HG03571 (cell line): ENCODE measurements around the gene NADSYN1.

Experiments
- ATAC-seq: cut with Tn5 transposase; IDR thresholded peaks from one replicate; pipeline ENCODE4 v1.9.1; 2021; ENCODE audit not compliant: unreplicated experiment

The NADSYN1 gene

GRCh38 chr11:71450939-71451338 is 2.1 kb upstream of the NADSYN1 start:
- no peak for ATAC-seq

- no peak for ATAC-seq
Observed at GRCh38 chr11:71451596-71452198, 1.3 kb upstream of the NADSYN1 start.

GRCh38 chr11:71452199-71453036 is 585 bp upstream of the NADSYN1 start:
- ATAC-seq, result no peak

GRCh38 chr11:71453918-71454304 is 908 bp downstream of the NADSYN1 start:
- no peak for ATAC-seq

- no peak for ATAC-seq
Observed at GRCh38 chr11:71454470-71455113, 1.6 kb downstream of the NADSYN1 start.

- ATAC-seq, result no peak
Observed at GRCh38 chr11:71456294-71456693, 3.3 kb downstream of the NADSYN1 start.

- ATAC-seq, result no peak
Observed at GRCh38 chr11:71456831-71457230, 3.8 kb downstream of the NADSYN1 start.

GRCh38 chr11:71458146-71459070 is 5.4 kb downstream of the NADSYN1 start:
- no peak for ATAC-seq

- no peak for ATAC-seq
Observed at GRCh38 chr11:71459076-71459766, 6.2 kb downstream of the NADSYN1 start.

- no peak for ATAC-seq
Observed at GRCh38 chr11:71459767-71460320, 6.8 kb downstream of the NADSYN1 start.

GRCh38 chr11:71461696-71462095 is 8.7 kb downstream of the NADSYN1 start:
- ATAC-seq, result no peak

GRCh38 chr11:71462726-71463125 is 9.7 kb downstream of the NADSYN1 start:
- ATAC-seq, result no peak

- ATAC-seq, result no peak
Observed at GRCh38 chr11:71463331-71464211, 10.6 kb downstream of the NADSYN1 start.

- no peak for ATAC-seq
Observed at GRCh38 chr11:71465054-71465453, 12.1 kb downstream of the NADSYN1 start.

- ATAC-seq, result no peak
Observed at GRCh38 chr11:71466358-71466757, 13.4 kb downstream of the NADSYN1 start.

GRCh38 chr11:71467164-71467563 is 14.2 kb downstream of the NADSYN1 start:
- no peak for ATAC-seq

GRCh38 chr11:71470946-71471345 is 17.9 kb downstream of the NADSYN1 start:
- ATAC-seq, result no peak

- ATAC-seq, result no peak
Observed at GRCh38 chr11:71472357-71472885, 19.4 kb downstream of the NADSYN1 start.
